IMR-90 (cell line): ENCODE results near the gene MTM1. TPM values are rescaled to one million over a fixed set of nuclear protein-coding genes. Genes with fewer than 3 reads are reported as not detected.
A peak's percentile ranks its signal among the peaks of the same experiment; 100 is the strongest.

Experiments used
- ATAC-seq: fragments of 200-7000 bp; cut with Tn5 transposase; 2 replicates; pipeline ENCODE4 v1.9.1; 2020; ENCODE audit warnings: low read depth, mild to moderate bottlenecking, moderate library complexity
- BruUV-seq: library from RNA; stranded (reverse); fragments of 400-500 nt; replicated peaks from 2 replicates; lab custom pipeline; 2021; lab: Mats Ljungman, UMichigan
- CTCF ChIA-PET: fragments of 300-600 bp; formaldehyde crosslinking; extraction: SDS; loops from one replicate; lab custom pipeline; 2021; ENCODE audit warnings: antibody characterized with exemption; lab: Yijun Ruan, JAX
- POLR2A ChIA-PET: fragments of 300-600 bp; sonication (Branson Sonifier 250); formaldehyde crosslinking; loops from one replicate; lab custom pipeline; 2022; ENCODE audit warnings: antibody characterized with exemption; ENCODE audit not compliant: unreplicated experiment; lab: Charles Lee
- DNase-seq: peaks from one replicate; pipeline ENCODE4 v3.0.0; 2013
- H2AFZ ChIP-seq: replicated peaks from 2 replicates; pipeline ENCODE3; 2013; ENCODE audit warnings: low read length, mild to moderate bottlenecking; ENCODE audit not compliant: poor library complexity
- H2AK5ac ChIP-seq: 2 replicates; pipeline ENCODE4 v1.6.1; 2013; ENCODE audit warnings: low read depth, low read length, inconsistent platforms
- H2AK9ac ChIP-seq: replicated peaks from 2 replicates; pipeline ENCODE3; 2013; ENCODE audit warnings: mild to moderate bottlenecking, low read depth, low read length, moderate library complexity; ENCODE audit not compliant: poor library complexity
- H2BK120ac ChIP-seq: 2 replicates; pipeline ENCODE4 v1.6.1; 2013; ENCODE audit warnings: low read depth, low read length, inconsistent platforms
- H2BK15ac ChIP-seq: 3 replicates; pipeline ENCODE4 v1.6.1; 2013; ENCODE audit warnings: low read depth, low read length, inconsistent platforms
- H2BK20ac ChIP-seq: 2 replicates; pipeline ENCODE4 v1.6.1; 2013; ENCODE audit warnings: low read depth, mild to moderate bottlenecking, inconsistent platforms, low read length, moderate library complexity
- H2BK5ac ChIP-seq: 2 replicates; pipeline ENCODE4 v1.6.1; 2013; ENCODE audit warnings: mild to moderate bottlenecking, low read depth, low read length, inconsistent platforms; ENCODE audit not compliant: poor library complexity, severe bottlenecking
- H3K14ac ChIP-seq: replicated peaks from 2 replicates; pipeline ENCODE4 v1.6.1; 2013; ENCODE audit warnings: low read depth, low read length, inconsistent platforms
- H3K18ac ChIP-seq: 2 replicates; pipeline ENCODE4 v1.6.1; 2013; ENCODE audit warnings: low read depth, low read length, control low read depth
- H3K23ac ChIP-seq: 2 replicates; pipeline ENCODE4 v1.6.1; 2013; ENCODE audit warnings: low read depth, low read length, inconsistent platforms
- H3K27ac ChIP-seq: 2 replicates; pipeline ENCODE4 v1.5.1; 2013; ENCODE audit warnings: mild to moderate bottlenecking, control low read depth, low read length; ENCODE audit not compliant: insufficient read depth
- H3K27me3 ChIP-seq: 2 replicates; pipeline ENCODE4 v1.6.1; 2013; ENCODE audit warnings: low read length; ENCODE audit not compliant: control insufficient read depth, insufficient read depth
- H3K36me3 ChIP-seq: 2 replicates; pipeline ENCODE4 v1.6.1; 2013; ENCODE audit warnings: low read length, mixed read lengths; ENCODE audit not compliant: control insufficient read depth, insufficient read depth
- H3K4ac ChIP-seq: 2 replicates; pipeline ENCODE4 v1.6.1; 2013; ENCODE audit warnings: low read depth, low read length, inconsistent platforms
- H3K4me1 ChIP-seq: 2 replicates; pipeline ENCODE4 v1.6.1; 2013; ENCODE audit warnings: low read length, mixed read lengths; ENCODE audit not compliant: control insufficient read depth, insufficient read depth
- H3K4me2 ChIP-seq: 2 replicates; pipeline ENCODE4 v1.6.1; 2013; ENCODE audit warnings: low read depth, mild to moderate bottlenecking, control low read depth, low read length, moderate library complexity
- H3K4me3 ChIP-seq: 2 replicates; pipeline ENCODE4 v1.5.1; 2013; ENCODE audit warnings: low read depth, mild to moderate bottlenecking, control low read depth, low read length, moderate library complexity; ENCODE audit not compliant: insufficient read depth
- H3K56ac ChIP-seq: 2 replicates; pipeline ENCODE4 v1.6.1; 2013; ENCODE audit warnings: low read length, inconsistent platforms; ENCODE audit not compliant: insufficient read depth; ENCODE audit errors: extremely low read depth
- H3K79me1 ChIP-seq, 2 experiments: 2 replicates each; pipeline ENCODE4 v1.6.1; 2013; ENCODE audit warnings: low read length in 2 of 2, inconsistent platforms in 1 of 2, low read depth in 1 of 2
- H3K9ac ChIP-seq: 2 replicates; pipeline ENCODE4 v1.6.1; 2013; ENCODE audit warnings: low read depth, low read length, control low read depth
- H3K9me1 ChIP-seq: 2 replicates; pipeline ENCODE4 v1.6.1; 2013; ENCODE audit warnings: low read length, inconsistent platforms; ENCODE audit not compliant: insufficient read depth
- H3K9me3 ChIP-seq: 2 replicates; pipeline ENCODE4 v1.6.1; 2013; ENCODE audit warnings: low read length; ENCODE audit not compliant: control insufficient read depth, insufficient read depth
- H4K20me1 ChIP-seq: 2 replicates; pipeline ENCODE4 v1.6.1; 2013; ENCODE audit warnings: low read length, inconsistent platforms; ENCODE audit not compliant: insufficient read depth
- H4K5ac ChIP-seq: 2 replicates; pipeline ENCODE4 v1.6.1; 2013; ENCODE audit warnings: mild to moderate bottlenecking, low read depth, low read length, control low read depth
- H4K8ac ChIP-seq, 2 experiments: 2 replicates each; pipeline ENCODE4 v1.6.1; 2013; ENCODE audit warnings: low read depth in 2 of 2, low read length in 2 of 2, control low read depth in 1 of 2, inconsistent platforms in 1 of 2
- H4K91ac ChIP-seq: 2 replicates; pipeline ENCODE4 v1.6.1; 2013; ENCODE audit warnings: low read depth, low read length, inconsistent platforms; ENCODE audit not compliant: insufficient read depth
- BHLHE40 ChIP-seq: fragments of 150-350 bp; IDR thresholded peaks from 2 replicates; pipeline ENCODE4 v1.6.1; 2016; ENCODE audit warnings: mild to moderate bottlenecking, low read depth, low read length
- CEBPB ChIP-seq: IDR thresholded peaks from 2 replicates; pipeline ENCODE4 v1.6.1; 2012; ENCODE audit warnings: low read depth, low read length, improper control_type of control experiment
- CHD1 ChIP-seq: IDR thresholded peaks from 2 replicates; pipeline ENCODE4 v1.6.1; 2012; ENCODE audit warnings: low read depth, low read length, improper control_type of control experiment
- CTCF ChIP-seq: conservative IDR thresholded peaks from 2 replicates; pipeline ENCODE4 v1.5.1; 2012; ENCODE audit warnings: mild to moderate bottlenecking, low read depth, low read length, improper control_type of control experiment
- ELK1 ChIP-seq: fragments of 150-350 bp; IDR thresholded peaks from 2 replicates; pipeline ENCODE4 v1.6.1; 2016; ENCODE audit warnings: low read depth, mild to moderate bottlenecking, low read length, moderate library complexity, borderline replicate concordance
- FOS ChIP-seq: fragments of 150-350 bp; IDR thresholded peaks from 2 replicates; pipeline ENCODE4 v1.6.1; 2016; ENCODE audit warnings: low read depth, low read length
- MAFK ChIP-seq: IDR thresholded peaks from 2 replicates; pipeline ENCODE4 v1.6.1; 2012; ENCODE audit warnings: low read depth, low read length, improper control_type of control experiment
- MAZ ChIP-seq: IDR thresholded peaks from 2 replicates; pipeline ENCODE4 v1.6.1; 2012; ENCODE audit warnings: low read depth, mild to moderate bottlenecking, low read length, improper control_type of control experiment, moderate library complexity, borderline replicate concordance
- MXI1 ChIP-seq: IDR thresholded peaks from 2 replicates; pipeline ENCODE4 v1.6.1; 2012; ENCODE audit warnings: low read depth, mild to moderate bottlenecking, low read length, moderate library complexity, borderline replicate concordance
- NFE2L2 ChIP-seq: fragments of 150-350 bp; IDR thresholded peaks from 2 replicates; pipeline ENCODE4 v1.6.1; 2016; ENCODE audit warnings: low read depth, mild to moderate bottlenecking, low read length
- RAD21 ChIP-seq: IDR thresholded peaks from 2 replicates; pipeline ENCODE4 v1.6.1; 2012; ENCODE audit warnings: low read length, improper control_type of control experiment
- RCOR1 ChIP-seq: IDR thresholded peaks from 2 replicates; pipeline ENCODE4 v1.6.1; 2012; ENCODE audit warnings: mild to moderate bottlenecking, low read length, improper control_type of control experiment; ENCODE audit not compliant: insufficient replicate concordance
- RFX5 ChIP-seq: IDR thresholded peaks from 2 replicates; pipeline ENCODE4 v1.8.0; 2012; ENCODE audit warnings: low read depth, mild to moderate bottlenecking, low read length, moderate library complexity
- SMC3 ChIP-seq: fragments of 150-350 bp; IDR thresholded peaks from 2 replicates; pipeline ENCODE4 v1.6.1; 2016; ENCODE audit warnings: low read depth, mild to moderate bottlenecking, antibody characterized with exemption, low read length, moderate library complexity
- USF2 ChIP-seq: fragments of 150-350 bp; IDR thresholded peaks from 2 replicates; pipeline ENCODE4 v1.6.1; 2017; ENCODE audit warnings: mild to moderate bottlenecking, antibody characterized with exemption, low read length, low read depth
- WGBS, 2 experiments: methylation state at CpG; one replicate each; pipeline versions ENCODE4 v1.1.5 to v1.1.7; 2013; ENCODE audit warnings: missing lambda C conversion rate in 2 of 2; ENCODE audit not compliant: insufficient read length in 1 of 2; ENCODE audit errors: extremely low coverage in 2 of 2; 5-methylcytosine and 5-hydroxymethylcytosine counted together
- dilution Hi-C: fragments of 300-500 bp; cut with HindIII; formaldehyde crosslinking; loops from one replicate; pipeline ENCODE4 v1.14.3; 2018; ENCODE audit warnings: low sequenced_read_pairs; ENCODE audit not compliant: unreplicated experiment
- in situ Hi-C: fragments of 300-500 bp; cut with MboI; formaldehyde crosslinking; loops from 3 replicates; pipeline ENCODE4 v1.14.3; 2019; ENCODE audit warnings: low sequenced_read_pairs, inconsistent platforms, mixed read lengths
- intact Hi-C: fragments of 100-400 bp; cut with micrococcal nuclease; formaldehyde crosslinking; loops from 2 replicates; pipeline ENCODE4 v1.10.0; 2022
- polyA plus RNA-seq, 3 experiments: library from polyadenylated mRNA; depleted of rRNA; stranded (reverse); fragments of >200 nt; gene quantifications; 2 replicates each; pipeline ENCODE4 v1.2.3, GENCODE V29; 2012; ENCODE audit warnings: low replicate concordance in 1 of 3
- total RNA-seq: library from RNA; depleted of rRNA; stranded (reverse); fragments of >200 nt; gene quantifications from 2 replicates; pipeline ENCODE4 v1.2.3, GENCODE V29; 2012

The MTM1 gene
- total and polyA plus RNA-seq, 2 of the 4 experiments (the other 2 are of a cell fraction), result 3.8 to 5.6 TPM

- 50% methylated on average over 1 of the region's 2 CpGs; no CpG with 5 or more reads in 1 of the 2 experiments for WGBS, 2 experiments
- in situ Hi-C loops, result no loop called here
Observed at GRCh38 chrX:150616863-150617198, 48.4 kb downstream of the MTM1 start.

More at GRCh38 chrX:150616863-150617198, 48.4 kb downstream of the MTM1 start:
- Histone ChIP-seq H4K91ac (no peak overlapping the region), H2AFZ (no peak overlapping the region), H2BK120ac (no peak overlapping the region), H3K4ac (no peak overlapping the region), H3K14ac (no peak overlapping the region), H3K4me2 (no peak overlapping the region), H3K27ac (no peak overlapping the region), H2BK5ac (no peak overlapping the region), H3K79me1 (no peaks in the 10 kb centered on the region), H2BK20ac (no peak overlapping the region), H3K4me3 (no peak overlapping the region), H3K9ac (no peak overlapping the region), H4K5ac (no peak overlapping the region), H4K8ac (no peak overlapping the region), H2AK9ac (no peak overlapping the region), H2AK5ac (no peak overlapping the region), H3K9me1 (peaks cover 3% of the 10 kb centered on the region; the same call in 1 of the 2 replicates), H3K4me1 (no peaks in the 10 kb centered on the region), H3K23ac (no peak overlapping the region), H3K18ac (no peak overlapping the region), H3K9me3 (no peaks in the 10 kb centered on the region), H3K27me3 (no peaks in the 10 kb centered on the region), H4K20me1 (no peaks in the 10 kb centered on the region), H3K56ac (no peak overlapping the region), H2BK15ac (no peak overlapping the region), H3K36me3 (peaks cover 4% of the 10 kb centered on the region; the same call in 1 of the 2 replicates)
- intact Hi-C loops, result no loop called here
- no peak for ATAC-seq
- dilution Hi-C loops, result no loop called here
- peak; percentile 54 for DNase-seq
- CTCF ChIA-PET, result no interaction called here
- BruUV-seq, result no TSS peak
- no peak for TF ChIP-seq FOS
- TF ChIP-seq NFE2L2, result no peak
- TF ChIP-seq USF2, result no peak
- TF ChIP-seq MXI1, result no peak
- TF ChIP-seq CHD1, result no peak
- no peak for TF ChIP-seq RCOR1
- TF ChIP-seq CEBPB, result no peak
- TF ChIP-seq CTCF, result no peak
- TF ChIP-seq SMC3, result no peak
- TF ChIP-seq MAFK, result no peak
- no peak for TF ChIP-seq MAZ
- no peak for TF ChIP-seq BHLHE40
- TF ChIP-seq ELK1, result no peak
- no peak for TF ChIP-seq RFX5
- TF ChIP-seq RAD21, result no peak
- POLR2A ChIA-PET, result no interaction called here
